K562 (cell line): ENCODE measurements around the gene FBXO36. TPM values are rescaled to one million over a fixed set of nuclear protein-coding genes. Genes with fewer than 3 reads are reported as not detected.

ENCODE experiments used
- ATAC-seq: fragments of 200-7000 bp; cut with Tn5 transposase; 3 replicates; pipeline ENCODE4 v1.9.1; 2020; ENCODE audit warnings: moderate library complexity
- BruUV-seq: library from RNA; stranded (reverse); fragments of 400-500 nt; replicated peaks from 2 replicates; lab custom pipeline; 2021; lab: Mats Ljungman, UMichigan
- CTCF ChIA-PET: fragments of 300-600 bp; formaldehyde crosslinking; extraction: SDS; loops from one replicate; lab custom pipeline; 2021; ENCODE audit warnings: low intra/inter-chr PET ratio; lab: Yijun Ruan, JAX
- POLR2A ChIA-PET: fragments of 300-600, 350-650 bp; sonication (Branson Sonifier 250); formaldehyde crosslinking; extraction: SDS; loops from one replicate; lab custom pipeline; 2021; ENCODE audit warnings: antibody characterized with exemption, inconsistent platforms; lab: Yijun Ruan, JAX
- DNase-seq, 4 experiments: peaks; one replicate each; pipeline versions ENCODE4 v3.0.0 to v3.0.0-alpha.2; 2011 to 2018; ENCODE audit warnings: low spot score in 3 of 4, mixed read lengths in 3 of 4; ENCODE audit errors: extremely low read depth in 1 of 4
- FAIRE-seq: peaks from 2 replicates; lab custom pipeline; 2011; peaks lifted over from hg19 to GRCh38; lab: Jason Lieb, UNC
- H2AFZ ChIP-seq: 2 replicates; pipeline ENCODE4 v1.6.0; 2011; ENCODE audit warnings: low read depth, low read length, control low read depth, inconsistent platforms
- H3K27ac ChIP-seq: fragments of 200-600 bp; 3 replicates; pipeline ENCODE4 v1.8.0; 2011; ENCODE audit warnings: low read depth, mild to moderate bottlenecking, control low read depth, inconsistent platforms, low read length, moderate library complexity, mixed read lengths; ENCODE audit errors: extremely low read depth
- H3K27me3 ChIP-seq, 2 experiments: fragments of 300-600 bp in 1 of 2; 2 replicates in 1 of 2; 3 replicates in 1 of 2; pipeline versions ENCODE4 v1.6.0 to v1.8.0; 2011; ENCODE audit warnings: inconsistent platforms in 2 of 2, low read length in 2 of 2, mild to moderate bottlenecking in 1 of 2, mixed read lengths in 1 of 2, moderate library complexity in 1 of 2; ENCODE audit not compliant: control insufficient read depth in 2 of 2, insufficient read depth in 2 of 2
- H3K36me3 ChIP-seq: fragments of 300-600 bp; 3 replicates; pipeline ENCODE4 v1.8.0; 2011; ENCODE audit warnings: mild to moderate bottlenecking, low read length, inconsistent platforms; ENCODE audit not compliant: control insufficient read depth, insufficient read depth
- H3K4me1 ChIP-seq, 2 experiments: fragments of 200-600 bp in 1 of 2; replicated peaks in 1 of 2; 2 replicates in 1 of 2; 3 replicates in 1 of 2; pipeline versions ENCODE4 v1.5.1 to v1.8.0; 2011; ENCODE audit warnings: inconsistent platforms in 2 of 2, low read length in 2 of 2, mild to moderate bottlenecking in 1 of 2, mixed read lengths in 1 of 2, moderate library complexity in 1 of 2; ENCODE audit not compliant: control insufficient read depth in 2 of 2, insufficient read depth in 2 of 2
- H3K4me2 ChIP-seq: 2 replicates; pipeline ENCODE4 v1.6.1; 2011; ENCODE audit warnings: low read length, control low read depth, inconsistent platforms, mixed read lengths; ENCODE audit not compliant: insufficient read depth
- H3K4me3 ChIP-seq: fragments of 200-600 bp; sonication (generic), shearing (Covaris generic); 2 replicates; pipeline ENCODE4 v1.5.1; 2016; ENCODE audit warnings: control low read depth, inconsistent platforms
- H3K79me2 ChIP-seq: fragments of 200-600 bp; 3 replicates; pipeline ENCODE4 v1.8.0; 2011; ENCODE audit warnings: low read length, inconsistent platforms; ENCODE audit not compliant: control insufficient read depth, insufficient read depth
- H3K9ac ChIP-seq, 2 experiments: 2 replicates each; pipeline versions ENCODE4 v1.6.0 to v1.6.1; 2011; ENCODE audit warnings: low read depth in 2 of 2, low read length in 2 of 2, control low read depth in 1 of 2, inconsistent platforms in 1 of 2, mild to moderate bottlenecking in 1 of 2, mixed read lengths in 1 of 2; ENCODE audit not compliant: insufficient read depth in 1 of 2
- H3K9me1 ChIP-seq: one replicate; pipeline ENCODE4 v1.6.0; 2011; ENCODE audit warnings: inconsistent platforms, mild to moderate bottlenecking, low read length, moderate library complexity; ENCODE audit not compliant: control insufficient read depth, insufficient read depth
- H3K9me3 ChIP-seq: replicated peaks from 2 replicates; pipeline ENCODE4 v1.5.1; 2011; ENCODE audit warnings: low read depth, low read length, inconsistent platforms; ENCODE audit not compliant: control insufficient read depth, insufficient read depth
- H4K20me1 ChIP-seq: replicated peaks from 2 replicates; pipeline ENCODE4 v1.6.1; 2011; ENCODE audit warnings: low read length, inconsistent platforms, mixed read lengths; ENCODE audit not compliant: control insufficient read depth, insufficient read depth
- ARID3B ChIP-seq: fragments of 250-450 bp; sonication (Bioruptor Pico); IDR thresholded peaks from 2 replicates; pipeline ENCODE4 v1.4.0; 2020; ENCODE audit warnings: borderline replicate concordance
- ARNT ChIP-seq, 2 experiments: fragments of 450-650 bp; IDR thresholded peaks; 2 replicates each; pipeline ENCODE4 v1.6.1; 2016; ENCODE audit warnings: mild to moderate bottlenecking in 1 of 2
- BRF1 ChIP-seq: IDR thresholded peaks from 3 replicates; pipeline ENCODE4 v1.6.1; 2011; ENCODE audit warnings: borderline replicate concordance, mild to moderate bottlenecking; ENCODE audit not compliant: insufficient read length; ENCODE audit errors: extremely low read depth
- HNRNPL ChIP-seq: fragments of 200-400 bp; formaldehyde crosslinking; IDR thresholded peaks from 2 replicates; pipeline ENCODE4 v1.6.1; 2017; ENCODE audit warnings: low read depth, mild to moderate bottlenecking, low read length
- KAT2B ChIP-seq: IDR thresholded peaks from one replicate; pipeline ENCODE4 v1.6.1; 2012; ENCODE audit warnings: low read depth, mild to moderate bottlenecking, control low read depth, inconsistent platforms, low read length, moderate library complexity
- KLF6 ChIP-seq: fragments of 250-450 bp; sonication (Bioruptor Pico); IDR thresholded peaks from 2 replicates; pipeline ENCODE4 v1.4.0; 2020; ENCODE audit warnings: mild to moderate bottlenecking, moderate library complexity, borderline replicate concordance
- MCM3 ChIP-seq: fragments of 450-650 bp; IDR thresholded peaks from 2 replicates; pipeline ENCODE4 v1.6.1; 2016
- MTA3 ChIP-seq: fragments of 450-650 bp; formaldehyde crosslinking; IDR thresholded peaks from 2 replicates; pipeline ENCODE4 v1.6.1; 2017; ENCODE audit warnings: mild to moderate bottlenecking, borderline replicate concordance
- NFIC ChIP-seq: fragments of 450-650 bp; IDR thresholded peaks from 2 replicates; pipeline ENCODE4 v1.6.1; 2017; ENCODE audit warnings: mild to moderate bottlenecking, inconsistent platforms
- PPARD ChIP-seq: fragments of 250-450 bp; sonication (Bioruptor Pico); IDR thresholded peaks from 2 replicates; pipeline ENCODE4 v1.8.0; 2022; ENCODE audit warnings: inconsistent platforms, mild to moderate bottlenecking, moderate library complexity
- PTRF ChIP-seq: fragments of 450-650 bp; IDR thresholded peaks from 2 replicates; pipeline ENCODE4 v1.6.1; 2016; ENCODE audit warnings: mild to moderate bottlenecking, missing genetic modification characterization, missing compliant biosample characterization
- TAF15 ChIP-seq: fragments of 200-400 bp; formaldehyde crosslinking; IDR thresholded peaks from 2 replicates; pipeline ENCODE4 v1.6.1; 2017; ENCODE audit warnings: mild to moderate bottlenecking, low read depth, low read length, moderate library complexity
- ZBTB17 ChIP-seq: fragments of 450-650 bp; formaldehyde crosslinking; IDR thresholded peaks from 2 replicates; pipeline ENCODE4 v1.4.0; 2020; ENCODE audit warnings: mild to moderate bottlenecking
- ZNF253 ChIP-seq: fragments of 250-450 bp; sonication (Bioruptor Pico); conservative IDR thresholded peaks from 2 replicates; pipeline ENCODE4 v1.6.1; 2021; ENCODE audit warnings: mild to moderate bottlenecking
- in situ Hi-C: fragments of 300-500 bp; cut with MboI; formaldehyde crosslinking; loops from 4 replicates; pipeline ENCODE4 v1.15.0; 2018; ENCODE audit warnings: inconsistent platforms, mixed read lengths
- intact Hi-C: fragments of 100-400 bp; cut with micrococcal nuclease; formaldehyde crosslinking; loops from 2 replicates; pipeline ENCODE4 v1.14.2; 2022
- polyA plus RNA-seq, 8 experiments: library from polyadenylated mRNA; depleted of rRNA in 4 of 8; stranded (reverse) in 5 of 8; unstranded in 3 of 8; fragments of >200 nt; fragmentation: Nextera tagmentation in 2 of 8; fragmentation: Illumina TruSeq in 1 of 8; extraction: Ambion mirVana in 2 of 8; extraction: Trizol in 1 of 8; gene quantifications; 2 replicates each; pipeline versions ENCODE4 v1.2.1 to v1.2.3, GENCODE V29; 2011 to 2014; ENCODE audit warnings: inconsistent platforms in 1 of 8, missing spikeins in 1 of 8
- total RNA-seq, 7 experiments: library from RNA; depleted of rRNA in 6 of 7; stranded (reverse); fragments of >200 nt in 6 of 7; fragmentation: Illumina TruSeq in 2 of 7; extraction: Trizol in 2 of 7; gene quantifications; 2 replicates each; pipeline versions ENCODE4 v1.2.1 to v1.2.3, GENCODE V29; 2011 to 2021; ENCODE audit warnings: low replicate concordance in 1 of 7
- TF ChIP-seq, protein P1 (sequence below): conservative IDR thresholded peaks from 2 replicates; pipeline ENCODE4 v1.6.1; 2011; ENCODE audit warnings: low read depth, mild to moderate bottlenecking, low read length; ENCODE audit not compliant: control insufficient read depth
- TF ChIP-seq, protein P2 (sequence below), 2 experiments: IDR thresholded peaks; 2 replicates each; pipeline ENCODE4 v1.6.1; 2011; ENCODE audit warnings: borderline replicate concordance in 1 of 2, control low read depth in 1 of 2, low read depth in 1 of 2, low read length in 1 of 2, mild to moderate bottlenecking in 1 of 2, mixed read lengths in 1 of 2, moderate library complexity in 1 of 2; ENCODE audit not compliant: insufficient read depth in 1 of 2, insufficient read length in 1 of 2, poor library complexity in 1 of 2, severe bottlenecking in 1 of 2; ENCODE audit errors: extremely low read depth in 1 of 2
- TF ChIP-seq, protein P3 (sequence below), 2 experiments: fragments of 250-450 bp in 1 of 2; fragments of 450-650 bp in 1 of 2; sonication (Bioruptor Pico) in 1 of 2; IDR thresholded peaks; 2 replicates each; pipeline versions ENCODE4 v1.6.1 to v1.8.0; 2016 to 2021; ENCODE audit warnings: mild to moderate bottlenecking in 2 of 2, moderate library complexity in 2 of 2, missing compliant biosample characterization in 1 of 2, missing genetic modification characterization in 1 of 2

Gene FBXO36
- total and polyA plus RNA-seq, 9 of the 15 experiments (the other 6 are each of a cell fraction or from before 2014, with no cell fraction given): 0.40 to 0.91 (median 0.58) TPM

DNA sequence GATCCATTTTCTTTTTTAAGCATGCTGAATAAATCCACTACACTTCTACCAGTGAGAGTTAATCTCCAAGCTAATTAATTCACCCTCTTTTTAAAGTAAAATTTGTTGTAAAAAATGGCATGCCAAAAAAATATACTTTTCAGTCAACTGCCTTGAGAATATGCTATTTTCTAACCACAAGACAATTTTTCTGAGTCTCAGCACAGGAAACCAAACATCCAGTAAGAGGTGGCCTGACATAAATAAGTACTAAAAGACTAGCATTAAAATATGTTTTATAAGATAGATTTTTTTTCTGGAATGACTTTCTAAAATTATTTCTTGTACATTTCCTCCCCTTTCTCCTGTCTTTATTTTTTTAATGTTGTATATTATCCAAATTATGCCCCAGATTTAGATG is 2.9 kb downstream of the FBXO36 start:
- no peak for TF ChIP-seq BRF1
- TF ChIP-seq, protein P1, sequence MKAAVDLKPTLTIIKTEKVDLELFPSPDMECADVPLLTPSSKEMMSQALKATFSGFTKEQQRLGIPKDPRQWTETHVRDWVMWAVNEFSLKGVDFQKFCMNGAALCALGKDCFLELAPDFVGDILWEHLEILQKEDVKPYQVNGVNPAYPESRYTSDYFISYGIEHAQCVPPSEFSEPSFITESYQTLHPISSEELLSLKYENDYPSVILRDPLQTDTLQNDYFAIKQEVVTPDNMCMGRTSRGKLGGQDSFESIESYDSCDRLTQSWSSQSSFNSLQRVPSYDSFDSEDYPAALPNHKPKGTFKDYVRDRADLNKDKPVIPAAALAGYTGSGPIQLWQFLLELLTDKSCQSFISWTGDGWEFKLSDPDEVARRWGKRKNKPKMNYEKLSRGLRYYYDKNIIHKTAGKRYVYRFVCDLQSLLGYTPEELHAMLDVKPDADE: no peak
- TF ChIP-seq PPARD: no peak
- TF ChIP-seq, protein P2, sequence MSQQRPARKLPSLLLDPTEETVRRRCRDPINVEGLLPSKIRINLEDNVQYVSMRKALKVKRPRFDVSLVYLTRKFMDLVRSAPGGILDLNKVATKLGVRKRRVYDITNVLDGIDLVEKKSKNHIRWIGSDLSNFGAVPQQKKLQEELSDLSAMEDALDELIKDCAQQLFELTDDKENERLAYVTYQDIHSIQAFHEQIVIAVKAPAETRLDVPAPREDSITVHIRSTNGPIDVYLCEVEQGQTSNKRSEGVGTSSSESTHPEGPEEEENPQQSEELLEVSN (IDR thresholded peaks at IDR 0.05; ENCODE audit: borderline replicate concordance in 1 of 2, extremely low read depth in 1 of 2, insufficient read depth in 1 of 2, insufficient read length in 1 of 2, low read depth in 1 of 2, low read length in 1 of 2, poor library complexity in 1 of 2, severe bottlenecking in 1 of 2): no peak
- TF ChIP-seq PTRF (tag): no peak
- no peak for TF ChIP-seq TAF15
- no peak for TF ChIP-seq ZNF253 (CRISPR knock-in tag)
- no peak for TF ChIP-seq NFIC
- TF ChIP-seq HNRNPL: no peak
- no peak for TF ChIP-seq MCM3
- TF ChIP-seq, protein P3, sequence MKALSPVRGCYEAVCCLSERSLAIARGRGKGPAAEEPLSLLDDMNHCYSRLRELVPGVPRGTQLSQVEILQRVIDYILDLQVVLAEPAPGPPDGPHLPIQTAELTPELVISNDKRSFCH (CRISPR knock-in tag; IDR thresholded peaks at IDR 0.05): no peak
- TF ChIP-seq, protein P3 (tag; IDR thresholded peaks at IDR 0.05): no peak
- no peak for TF ChIP-seq MTA3
- TF ChIP-seq KLF6: no peak
- TF ChIP-seq ARNT (IDR thresholded peaks at IDR 0.05): no peak
- TF ChIP-seq ZBTB17: no peak
- TF ChIP-seq KAT2B: no peak
- no peak for TF ChIP-seq ARID3B (CRISPR knock-in tag)
- no peak overlapping the region for H3K9ac ChIP-seq
- peaks cover 14% of the 10 kb centered on the region for H3K79me2 ChIP-seq
- H3K4me2 ChIP-seq: no peak overlapping the region
- FAIRE-seq: no peak
- no peaks in the 10 kb centered on the region for H3K9me1 ChIP-seq
- no peak for DNase-seq
- no peaks in the 10 kb centered on the region for H3K27me3 ChIP-seq
- no peaks in the 10 kb centered on the region for H3K36me3 ChIP-seq
- no TSS peak for BruUV-seq
- POLR2A ChIA-PET: no interaction called here
- no peaks in the 10 kb centered on the region for H4K20me1 ChIP-seq
- H3K4me3 ChIP-seq: no peak overlapping the region
- intact Hi-C loops (no loop called here), in situ Hi-C loops (no loop called here)
- ATAC-seq: no peak
- H2AFZ ChIP-seq: no peak overlapping the region
- CTCF ChIA-PET: no interaction called here
- H3K9me3 ChIP-seq: no peaks in the 10 kb centered on the region
- no peak overlapping the region for H3K27ac ChIP-seq
- peaks cover 0 to 9% of the 10 kb centered on the region in 2 experiments; a peak in 2 of 5 replicates for H3K4me1 ChIP-seq
